Stimulated activated CD4-positive, alpha-beta T cell treated with anti-CD3 and anti-CD28 coated beads, Interleukin-15, amount 100 ng/mL, for 48 hours (primary cell): ENCODE results near the gene WEE1.

Experiments
- DNase-seq, 2 donors: peaks; one replicate each; pipeline ENCODE4 v3.0.0-alpha.2; 2020; ENCODE audit warnings: low read depth in 2 of 2

WEE1 gene

DNA sequence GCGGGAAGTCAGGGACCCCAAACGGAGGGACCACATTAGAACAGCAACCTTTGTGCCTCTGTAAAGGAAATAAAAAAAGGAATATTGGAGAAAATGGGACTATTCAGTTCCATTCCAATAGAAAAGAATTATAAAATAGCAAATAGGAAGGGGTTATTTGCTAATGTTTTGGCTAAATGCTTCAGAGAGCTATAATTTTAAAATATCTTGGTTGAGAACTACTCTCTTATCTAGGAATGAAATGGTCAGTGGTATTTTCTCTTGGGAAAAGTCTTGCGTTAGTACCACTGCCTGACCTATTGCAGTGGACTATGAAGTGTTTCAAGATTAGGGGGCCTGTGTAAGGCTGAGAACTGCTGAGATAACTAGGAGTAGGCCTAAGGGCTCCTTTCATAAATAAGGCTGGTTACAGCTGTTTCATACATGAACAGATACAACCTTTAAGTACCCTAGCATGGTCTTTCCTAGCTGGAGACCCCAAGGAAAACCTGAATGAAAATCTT, 6.9 kb upstream of the WEE1 start:
- DNase-seq, result no peak

DNA sequence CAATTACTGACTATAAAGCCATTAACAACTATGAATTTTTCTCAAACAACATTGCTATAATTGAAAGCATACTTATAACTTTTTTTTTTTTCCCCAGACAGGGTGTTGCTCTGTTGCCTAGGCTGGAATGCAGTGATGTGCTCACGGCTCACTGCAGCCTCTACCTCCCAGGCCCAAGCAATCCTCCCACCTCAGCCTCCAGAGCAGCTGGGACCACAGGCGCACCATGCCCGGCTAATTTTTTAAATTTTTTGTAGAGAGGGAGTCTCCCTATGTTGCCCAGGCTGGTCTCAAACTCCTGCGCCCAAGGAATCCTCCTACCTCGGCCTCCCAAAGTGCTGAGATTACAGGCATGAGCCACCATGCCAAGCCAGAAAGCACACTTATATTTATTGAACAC, 6.1 kb upstream of the WEE1 start:
- DNase-seq, result no peak

DNA sequence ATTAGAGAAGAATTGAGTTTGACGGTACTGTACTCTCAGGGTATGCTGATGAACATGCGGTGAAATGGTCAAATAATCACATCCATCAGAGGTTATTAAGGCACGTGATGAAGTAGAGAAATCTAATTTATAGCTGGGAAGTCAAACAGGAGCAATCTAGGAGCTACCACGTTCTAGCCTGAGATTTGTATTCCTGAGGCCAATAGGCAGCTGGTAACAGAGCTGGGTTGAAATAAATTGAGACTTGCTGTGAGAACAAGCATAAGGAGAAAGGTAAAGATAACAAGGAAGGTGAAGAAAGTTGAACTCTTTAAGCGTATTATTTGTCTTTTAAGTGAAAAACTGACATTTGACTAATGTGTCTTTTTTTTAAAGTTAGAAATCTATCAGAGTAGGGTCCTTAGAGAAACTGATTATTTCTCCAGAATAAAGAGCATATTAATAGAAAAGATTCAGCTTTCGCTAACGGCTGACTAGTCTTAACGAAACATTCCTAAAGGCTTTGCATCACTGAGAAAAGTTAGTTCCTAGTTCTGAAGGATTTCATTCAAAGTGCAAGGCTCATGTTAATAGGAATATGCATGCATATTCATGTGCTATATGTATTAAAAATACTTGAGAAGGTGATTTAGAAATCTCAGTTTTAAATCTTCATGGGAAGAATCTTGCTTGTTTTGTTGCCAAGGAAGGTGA, 5.2 kb upstream of the WEE1 start:
- DNase-seq, result no peak

DNA sequence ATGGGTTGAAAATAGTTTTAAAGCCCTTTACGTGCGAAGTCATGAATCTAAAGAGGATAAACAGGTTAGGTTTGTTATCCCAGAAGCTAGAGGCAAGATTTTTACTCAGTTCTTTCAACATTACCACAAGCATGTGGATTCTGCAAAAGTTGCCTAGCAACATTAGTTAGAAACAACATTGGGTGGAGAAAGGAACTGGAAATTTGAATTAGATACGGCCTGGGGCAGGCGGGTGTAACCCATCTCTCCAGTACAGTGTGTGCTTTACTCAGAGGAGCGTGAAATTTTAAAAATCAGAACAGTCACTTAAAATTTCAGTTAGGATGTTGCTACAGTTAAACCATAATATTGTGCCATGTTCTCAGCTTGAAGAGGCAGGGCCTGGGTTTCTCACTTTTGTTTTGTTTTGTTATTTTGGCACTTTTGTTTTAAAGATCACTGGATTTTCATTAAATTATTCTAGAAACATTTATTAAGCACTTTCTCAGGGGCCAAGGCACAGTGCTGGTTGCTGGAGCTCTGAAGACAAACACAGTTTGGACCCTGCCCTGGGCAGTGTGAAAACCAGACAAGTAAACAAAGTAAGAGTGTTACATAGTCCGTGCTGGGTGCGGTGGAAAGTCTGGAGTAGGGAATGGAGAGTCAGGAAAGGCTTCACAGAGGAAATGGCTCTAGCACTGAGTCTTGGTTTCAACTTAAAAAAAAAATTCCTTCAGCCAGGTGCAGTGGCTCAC, 4.4 kb upstream of the WEE1 start:
- DNase-seq, result no peak

DNA sequence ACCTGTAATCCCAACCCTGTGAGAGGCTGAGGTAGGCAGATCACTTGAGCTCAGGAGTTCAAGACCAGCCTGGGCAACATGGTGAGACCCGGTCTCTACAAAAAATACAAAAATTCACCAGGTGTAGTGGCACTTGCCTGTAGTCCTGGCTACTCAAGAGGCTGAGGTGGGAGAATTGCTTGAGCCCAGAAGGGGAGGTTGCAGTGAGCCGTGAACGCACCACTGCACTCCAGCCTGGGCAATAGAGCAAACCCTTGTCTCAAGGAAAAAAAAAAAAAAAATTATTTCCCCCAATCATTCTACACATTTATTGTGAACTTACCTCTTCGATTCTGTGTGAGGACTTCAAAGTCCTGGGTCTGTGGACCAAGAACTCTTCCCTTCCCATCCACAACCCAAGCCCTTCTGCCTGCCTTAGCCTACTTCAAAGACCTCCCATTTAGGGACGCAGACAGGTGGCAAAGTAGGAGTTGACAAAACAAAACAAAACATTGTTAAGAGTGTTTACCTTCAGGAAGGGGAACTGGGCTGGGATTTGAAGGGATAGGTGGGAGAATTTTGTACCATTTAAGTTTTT, 3.8 kb upstream of the WEE1 start:
- DNase-seq, result no peak

DNA sequence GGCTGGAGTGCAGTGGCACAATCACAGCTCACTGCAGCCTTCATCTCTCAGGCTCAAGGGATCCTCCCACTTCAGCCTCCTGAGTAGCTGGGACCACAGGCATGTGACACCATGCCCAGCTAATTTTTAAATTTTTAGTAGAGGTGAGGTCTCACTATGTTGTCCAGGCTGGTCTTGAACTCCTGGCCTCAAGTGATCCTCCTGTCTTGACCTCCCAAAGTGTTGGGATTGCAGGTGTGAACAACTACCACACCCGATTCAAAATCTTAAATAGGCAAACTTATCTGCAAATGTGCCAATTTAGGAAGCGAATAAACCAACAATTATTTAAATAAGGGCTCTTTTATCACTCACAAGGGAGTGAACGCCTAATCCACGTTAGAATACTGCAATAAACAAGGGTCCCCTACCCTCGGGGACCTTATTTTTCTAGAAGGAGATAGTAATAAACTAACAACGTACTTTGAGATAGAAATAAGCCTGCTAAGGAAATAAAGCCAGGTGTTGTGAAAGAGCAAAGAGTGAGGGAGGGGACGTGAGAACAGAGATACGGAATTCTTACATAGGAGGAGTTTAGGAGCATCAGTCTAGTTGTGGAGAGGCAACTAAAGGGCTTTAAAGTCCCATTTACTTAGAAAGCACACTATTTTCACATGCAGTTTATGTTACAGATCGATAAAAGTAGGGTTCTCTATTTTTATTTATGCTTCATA, 3.0 kb upstream of the WEE1 start:
- DNase-seq, result no peak

DNA sequence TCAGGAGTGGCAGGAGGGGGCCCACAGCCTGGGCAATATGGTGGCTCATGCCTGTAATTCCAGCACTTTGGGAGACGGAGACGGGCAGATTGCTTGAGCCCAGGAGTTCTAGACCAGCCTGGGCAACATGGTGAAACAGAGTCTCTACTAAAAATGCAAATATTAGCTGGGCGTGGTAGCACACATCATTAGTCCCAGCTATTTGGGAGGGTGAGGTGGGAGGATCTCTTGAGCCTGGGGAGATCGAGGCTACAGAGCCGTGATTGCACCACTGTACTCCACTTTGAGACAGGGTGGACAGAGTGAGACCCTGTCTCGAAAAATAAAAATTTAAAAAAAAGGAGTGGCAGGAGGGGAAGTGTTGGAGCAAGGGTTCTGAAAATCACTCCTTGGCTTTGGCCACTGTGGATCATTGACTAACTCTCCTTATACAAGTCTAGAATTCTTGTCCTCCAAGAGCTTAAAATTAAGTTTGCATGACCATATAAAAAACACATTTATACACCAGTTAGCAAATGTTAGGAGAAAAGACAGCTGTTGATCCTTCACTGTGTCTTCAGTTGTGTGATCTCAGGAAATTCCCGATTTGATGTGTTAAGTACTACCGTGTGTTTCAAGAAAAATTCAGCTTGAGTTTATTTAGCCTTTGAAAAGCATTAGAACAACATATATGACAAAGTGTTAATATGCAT, 2.3 kb upstream of the WEE1 start:
- no peak for DNase-seq

DNA sequence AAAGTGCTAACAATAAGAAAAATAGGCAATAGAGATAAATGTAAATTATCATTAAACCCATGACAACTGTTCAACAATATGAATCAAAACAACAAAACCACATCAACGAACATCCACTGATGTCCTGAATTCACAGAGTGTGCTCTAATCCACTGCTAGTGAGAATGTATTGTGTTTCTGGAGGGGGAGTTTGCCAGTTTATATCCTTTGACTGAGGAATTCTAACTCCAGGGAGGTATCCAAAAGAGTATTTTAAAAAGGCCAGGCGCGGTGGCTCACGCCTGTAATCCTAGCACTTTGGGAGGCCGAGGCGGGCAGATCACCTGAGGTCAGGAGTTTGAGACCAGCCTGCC, 1.7 kb upstream of the WEE1 start:
- no peak for DNase-seq

DNA sequence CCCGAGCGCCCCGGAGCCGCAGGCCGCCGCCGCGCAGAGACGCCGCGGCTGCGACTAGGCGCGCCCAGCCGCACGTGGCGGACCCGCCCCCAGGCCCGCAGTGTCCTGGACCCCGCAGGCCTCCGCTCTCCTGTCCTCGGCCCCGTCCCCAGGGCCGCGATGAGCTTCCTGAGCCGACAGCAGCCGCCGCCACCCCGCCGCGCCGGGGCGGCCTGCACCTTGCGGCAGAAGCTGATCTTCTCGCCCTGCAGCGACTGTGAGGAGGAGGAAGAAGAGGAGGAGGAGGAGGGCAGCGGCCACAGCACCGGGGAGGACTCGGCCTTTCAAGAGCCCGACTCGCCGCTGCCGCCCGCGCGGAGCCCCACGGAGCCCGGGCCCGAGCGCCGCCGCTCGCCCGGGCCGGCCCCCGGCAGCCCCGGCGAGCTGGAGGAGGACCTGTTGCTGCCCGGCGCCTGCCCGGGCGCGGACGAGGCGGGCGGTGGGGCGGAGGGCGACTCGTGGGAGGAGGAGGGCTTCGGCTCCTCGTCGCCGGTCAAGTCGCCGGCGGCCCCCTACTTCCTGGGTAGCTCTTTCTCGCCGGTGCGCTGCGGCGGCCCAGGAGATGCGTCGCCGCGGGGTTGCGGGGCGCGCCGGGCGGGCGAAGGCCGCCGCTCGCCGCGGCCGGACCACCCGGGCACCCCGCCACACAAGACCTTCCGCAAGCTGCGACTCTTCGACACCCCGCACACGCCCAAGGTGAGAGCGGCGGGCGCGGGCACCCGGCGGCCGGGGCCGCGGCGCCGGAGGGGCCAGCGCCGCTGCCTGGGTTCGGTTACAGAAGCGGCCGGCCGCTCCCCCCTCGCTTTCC, 528 bp downstream of the WEE1 start:
- DNase-seq, result peak in 1 of 2 donors; percentile 10

DNA sequence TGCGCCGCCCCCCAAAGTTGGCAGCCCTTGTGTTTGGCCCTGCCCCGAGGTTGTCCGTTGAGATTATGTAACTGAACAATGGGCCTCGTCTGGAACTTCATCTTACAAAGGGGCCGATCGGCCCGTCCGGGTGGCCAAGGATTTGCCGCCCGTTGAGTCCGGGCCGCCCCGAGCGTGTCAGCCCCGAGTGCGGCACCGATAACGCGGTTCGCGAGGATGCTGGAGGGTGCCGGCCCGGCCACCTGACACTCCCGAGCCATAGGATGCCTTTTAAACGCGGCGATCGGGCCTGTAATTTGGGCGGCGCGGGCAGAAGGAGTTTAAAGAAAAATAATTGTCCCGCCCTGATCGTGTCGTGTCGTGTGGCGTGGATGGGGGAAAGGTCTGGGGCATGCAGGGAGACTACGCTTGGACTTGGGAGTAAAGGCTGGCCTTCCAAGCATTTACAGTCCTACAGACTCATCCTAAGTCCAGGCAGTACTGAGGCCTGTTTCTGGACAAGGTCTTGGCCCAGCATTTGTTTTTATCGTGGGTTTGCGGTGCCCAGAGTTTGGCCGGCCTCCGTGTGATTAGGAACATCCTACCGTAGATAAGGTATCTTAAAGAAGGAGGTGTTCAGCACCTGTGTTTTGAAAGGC, 1.3 kb downstream of the WEE1 start:
- DNase-seq, result peak in 1 of 2 donors; percentile 17

DNA sequence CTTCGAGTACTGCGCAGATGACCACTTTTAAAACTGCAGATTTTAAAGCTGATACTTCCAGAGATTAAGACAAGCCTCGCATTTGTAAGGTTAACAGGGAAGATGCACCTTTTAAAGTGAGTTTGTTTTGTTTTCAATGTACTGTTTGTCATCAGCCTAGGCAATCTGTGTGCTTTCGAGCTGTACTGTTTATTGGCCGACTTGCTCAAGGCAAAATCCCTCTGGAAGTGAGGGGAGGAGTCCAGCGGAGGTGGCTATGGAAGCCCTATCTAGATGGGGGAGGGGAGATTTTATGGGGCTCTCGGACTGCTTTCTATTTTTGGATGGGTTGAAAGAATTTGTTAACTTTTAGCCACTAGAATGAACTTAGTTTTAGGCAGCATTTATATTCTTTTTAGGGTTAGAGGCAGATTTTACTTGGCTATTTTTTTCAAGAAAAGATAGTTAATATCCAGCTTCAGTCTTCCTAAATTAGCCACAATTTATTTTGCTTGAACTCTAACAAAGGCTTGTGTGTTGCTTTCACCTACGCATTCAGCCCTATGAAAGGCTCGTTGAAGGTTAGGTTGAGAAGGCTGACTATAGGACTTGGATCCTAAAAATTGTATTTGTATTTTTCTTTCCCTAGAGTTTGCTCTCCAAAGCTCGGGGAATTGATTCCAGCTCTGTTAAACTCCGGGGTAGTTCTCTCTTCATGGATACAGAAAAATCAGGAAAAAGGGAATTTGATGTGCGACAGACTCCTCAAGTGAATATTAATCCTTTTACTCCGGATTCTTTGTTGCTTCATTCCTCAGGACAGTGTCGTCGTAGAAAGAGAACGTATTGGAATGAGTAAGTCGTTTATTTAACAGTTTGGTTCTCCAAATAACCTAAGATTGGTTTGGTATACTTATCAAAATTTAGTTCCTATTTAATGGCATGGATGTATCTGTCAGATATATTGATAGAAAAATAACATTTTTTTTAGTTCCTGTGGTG, 2.1 kb downstream of the WEE1 start:
- DNase-seq, result no peak

DNA sequence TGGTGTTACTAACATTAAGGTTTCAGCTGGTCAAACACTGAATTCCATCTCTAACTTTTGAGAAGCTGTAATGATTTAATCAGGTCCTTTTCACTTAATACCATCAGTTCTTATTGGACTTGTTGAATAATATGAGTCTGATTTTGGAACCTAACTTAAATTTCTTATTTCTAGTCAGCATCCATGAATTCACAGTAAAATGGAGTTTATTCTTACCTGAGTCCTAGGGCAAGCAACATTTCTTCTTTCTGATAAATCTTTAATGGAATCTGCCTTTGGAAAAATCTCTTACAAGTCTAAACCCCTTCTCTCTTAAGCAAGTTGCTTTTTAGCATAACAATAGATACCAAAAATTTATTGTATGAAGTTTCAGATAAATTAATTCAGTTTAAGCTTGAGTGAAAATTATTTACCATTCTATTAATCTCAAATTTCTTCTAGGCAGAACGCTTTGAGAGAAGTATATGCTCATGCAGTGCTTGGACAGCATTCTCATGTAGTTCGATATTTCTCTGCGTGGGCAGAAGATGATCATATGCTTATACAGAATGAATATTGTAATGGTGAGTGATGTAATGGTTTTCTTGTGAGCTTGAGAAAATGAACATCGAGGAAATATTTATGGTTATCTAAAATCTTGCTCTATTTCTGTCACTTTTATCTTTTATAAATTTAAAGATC, 3.4 kb downstream of the WEE1 start:
- no peak for DNase-seq

DNA sequence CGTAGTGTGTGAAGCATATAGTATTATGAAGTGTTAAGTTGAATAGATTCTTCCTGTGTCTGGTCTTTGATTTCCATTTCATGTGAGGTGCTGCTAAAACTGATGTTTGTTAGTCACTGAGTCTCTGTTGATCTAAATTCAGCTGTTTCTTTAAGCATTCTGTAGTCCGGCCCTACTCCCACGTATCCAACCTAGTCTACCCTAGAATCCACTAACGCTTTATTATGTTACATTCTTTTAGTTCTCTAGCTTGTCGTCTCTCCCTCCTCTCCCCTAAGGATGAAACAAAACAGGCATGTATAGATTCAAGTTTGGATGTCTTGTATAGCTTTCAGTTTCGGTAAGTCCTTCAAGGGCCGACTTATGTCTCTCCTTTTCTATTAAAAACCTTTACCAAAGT, 4.1 kb downstream of the WEE1 start:
- no peak for DNase-seq

DNA sequence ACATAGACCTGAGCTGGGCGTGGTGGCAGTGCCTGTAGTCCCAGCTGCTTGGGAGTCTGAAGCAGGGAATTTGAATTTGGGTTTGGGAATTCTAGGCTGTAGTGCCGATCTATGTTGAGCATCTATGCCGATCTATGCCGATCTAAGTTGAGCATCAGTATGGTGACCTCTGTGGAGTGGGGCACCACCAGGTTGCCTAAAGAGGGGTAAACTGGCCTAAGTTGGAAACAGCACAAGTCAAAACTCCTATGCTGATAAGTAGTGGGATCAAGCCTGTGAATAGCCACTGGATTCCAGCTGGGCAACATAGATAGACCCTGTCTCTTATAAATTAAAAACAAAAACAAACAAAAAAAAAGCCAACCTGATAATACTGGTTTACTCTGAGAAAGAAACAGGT, 7.4 kb downstream of the WEE1 start:
- no peak for DNase-seq

DNA sequence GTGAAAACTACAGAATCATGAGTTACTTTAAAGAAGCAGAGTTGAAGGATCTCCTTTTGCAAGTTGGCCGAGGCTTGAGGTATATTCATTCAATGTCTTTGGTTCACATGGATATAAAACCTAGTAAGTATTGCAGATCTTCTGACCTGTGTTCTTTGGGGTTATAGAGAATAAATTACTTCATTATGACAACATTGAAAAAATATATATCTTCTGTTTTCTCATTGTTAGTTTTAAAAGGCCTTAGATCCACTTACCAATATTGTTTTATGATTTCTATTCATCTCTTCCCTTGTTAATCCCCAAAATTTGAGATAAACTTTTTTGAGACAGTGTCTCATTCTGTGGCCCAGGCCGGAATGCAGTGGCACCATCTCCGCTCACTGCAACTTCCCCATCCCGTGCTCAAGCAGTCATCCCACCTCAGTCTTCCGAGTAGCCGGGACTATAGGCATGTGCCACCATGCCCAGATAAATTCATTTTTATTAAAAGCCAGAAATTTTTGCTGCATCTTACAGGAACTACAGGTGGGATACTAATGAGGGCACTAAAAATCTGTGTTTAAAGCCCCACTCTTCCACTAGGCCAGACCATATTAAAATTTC, 8.2 kb downstream of the WEE1 start:
- no peak for DNase-seq

DNA sequence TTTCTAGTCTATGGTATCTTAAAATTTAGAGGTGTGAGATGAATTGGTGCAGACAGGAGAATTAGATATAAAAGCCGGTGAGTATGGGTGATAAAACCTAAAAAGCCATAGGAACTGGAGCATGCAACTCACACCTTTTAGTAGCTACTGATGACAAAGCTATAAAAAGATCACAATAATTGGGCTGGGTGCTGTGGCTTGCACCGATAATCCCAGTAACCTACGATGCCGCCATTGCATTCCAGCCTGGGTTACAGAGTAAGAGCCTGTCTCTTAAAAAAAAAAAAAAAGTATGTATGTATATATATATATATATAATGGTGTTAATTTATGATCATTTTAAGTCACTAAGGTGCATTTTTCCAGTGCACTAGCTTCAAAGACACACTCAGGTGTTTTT, 17.2 kb downstream of the WEE1 start:
- no peak for DNase-seq

DNA sequence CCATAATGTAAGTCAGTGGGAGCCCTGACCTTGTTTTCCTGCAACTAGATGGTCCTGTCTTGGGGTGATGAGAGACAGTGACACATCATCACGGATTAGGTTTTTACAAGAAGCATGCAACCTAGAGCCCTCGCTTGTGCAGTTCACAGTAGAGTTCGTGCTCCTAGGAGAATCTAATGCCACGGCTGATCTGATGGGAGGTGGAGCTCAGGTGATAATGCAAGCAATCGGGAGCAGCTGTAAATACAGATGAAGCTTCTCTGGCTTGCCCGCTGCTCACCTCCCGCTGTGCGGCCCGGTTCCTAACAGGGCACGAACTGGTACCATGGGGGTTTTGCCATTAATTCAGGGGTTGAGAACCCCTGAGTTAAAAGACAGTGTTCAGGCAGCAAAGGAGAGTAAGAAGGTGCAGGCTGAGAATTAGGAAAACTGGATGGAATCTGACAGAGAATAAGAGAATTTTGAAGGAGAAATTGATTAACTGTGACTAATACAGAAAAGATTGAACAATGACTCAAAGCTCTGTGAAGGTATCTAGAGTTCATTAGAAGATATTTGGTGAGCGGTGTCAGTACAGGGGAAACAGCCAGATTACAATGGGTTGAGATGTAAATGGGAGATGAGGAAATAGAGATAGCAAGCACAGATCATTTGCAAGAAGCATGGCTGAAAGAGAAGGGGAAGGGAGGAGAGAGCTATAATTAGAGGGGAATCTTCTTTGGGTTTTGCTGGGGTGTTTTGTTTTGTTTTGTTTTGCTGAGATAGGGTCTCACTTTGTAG, 21.0 kb downstream of the WEE1 start:
- DNase-seq, result no peak
